Dermis blood vessel endothelial cell (primary cell): ENCODE data around the gene NOL6. TPM values are rescaled to one million over a fixed set of nuclear protein-coding genes. Genes with fewer than 3 reads are reported as not detected.
"Not testable (repeated sequence)": the region's sequence is repeated elsewhere in the genome, so short reads cannot be mapped to it uniquely, and the experiment has no call there.

Experiments used
- DNase-seq: peaks from one replicate; pipeline ENCODE4 v3.0.0; 2010
- total RNA-seq: library from RNA; depleted of rRNA; stranded (reverse); fragments of >200 nt; gene quantifications from 2 replicates; pipeline ENCODE4 v1.2.3, GENCODE V29; 2014

NOL6 gene
- total RNA-seq, 1 donor from 2014 or later, result 15.5 TPM

- no peak for DNase-seq
These were observed 1.4 kb downstream of the NOL6 start for GRCh38 chr9:33472171-33472880.

- DNase-seq, result no peak
These were observed 2.4 kb downstream of the NOL6 start for GRCh38 chr9:33471361-33471760.

GRCh38 chr9:33469891-33470290, 3.8 kb downstream of the NOL6 start:
- DNase-seq, result no peak

- DNase-seq, result no peak
These were observed 4.7 kb downstream of the NOL6 start for GRCh38 chr9:33468797-33469621.

GRCh38 chr9:33468215-33468730, 5.5 kb downstream of the NOL6 start:
- no peak for DNase-seq

GRCh38 chr9:33467526-33467925, 6.2 kb downstream of the NOL6 start:
- no peak for DNase-seq

- DNase-seq, result peak; percentile 72
These were observed 6.9 kb downstream of the NOL6 start for GRCh38 chr9:33466565-33467495.

- DNase-seq, result no peak
These were observed 7.8 kb downstream of the NOL6 start for GRCh38 chr9:33465596-33466564.

GRCh38 chr9:33465096-33465495, 8.6 kb downstream of the NOL6 start:
- no peak for DNase-seq

- DNase-seq, result no peak
These were observed 9.6 kb downstream of the NOL6 start for GRCh38 chr9:33464045-33464636.

GRCh38 chr9:33463151-33463550, 10.6 kb downstream of the NOL6 start:
- DNase-seq, result no peak

- no peak for DNase-seq
These were observed 12.2 kb downstream of the NOL6 start for GRCh38 chr9:33461492-33461891.

GRCh38 chr9:33460854-33461253, 12.9 kb downstream of the NOL6 start:
- DNase-seq, result no peak

GRCh38 chr9:33459115-33459514, 14.6 kb downstream of the NOL6 start:
- no peak for DNase-seq

- DNase-seq, result peak; percentile 57
These were observed 15.3 kb downstream of the NOL6 start for GRCh38 chr9:33458444-33458843.

- DNase-seq, result no peak
These were observed 17.8 kb downstream of the NOL6 start for GRCh38 chr9:33455945-33456344.

GRCh38 chr9:33455456-33455855, 18.3 kb downstream of the NOL6 start:
- DNase-seq, result not testable (repeated sequence)

GRCh38 chr9:33454661-33455026, 19.1 kb downstream of the NOL6 start:
- not testable (repeated sequence) for DNase-seq

GRCh38 chr9:33453999-33454660, 19.6 kb downstream of the NOL6 start:
- no peak for DNase-seq

GRCh38 chr9:33453286-33453860, 20.4 kb downstream of the NOL6 start:
- DNase-seq, result no peak
